K562 treated with DMSO at 1 percent for 4 hours (cell line): ENCODE data around the gene RPP14. TPM values are rescaled to one million over a fixed set of nuclear protein-coding genes. Genes with fewer than 3 reads are reported as not detected.

Experiments used
- total RNA-seq: library from RNA; unstranded; fragments of 300-600 nt; gene quantifications from 2 replicates; pipeline ENCODE4 v1.2.3, GENCODE V29; 2022; ENCODE audit not compliant: insufficient read depth

Gene RPP14
- 4.6 and 7.3 TPM in 2 replicates for total RNA-seq

GRCh38 chr3:58305882-58306711 is at the start of gene RPP14, which contains the start of gene HTD2:
Gene RPP14 (plus strand): TSS chr3:58306245. CDS start chr3:58310330, 4,085 bp downstream.
Gene HTD2 (plus strand): TSS chr3:58306520. CDS start chr3:58317614, 11,094 bp downstream.

GRCh38 chr3:58332575-58333188 is 26.6 kb downstream of the RPP14 start, which contains the start of gene PXK:
Gene PXK (plus strand): TSS chr3:58332892. CDS start chr3:58332989, 97 bp downstream.

Other genes with a start within 250 kb of the RPP14 start
- not detected in 2 replicates for gene DNASE1L3, start 95.3 kb upstream of the RPP14 start, total RNA-seq
- gene ABHD6, start 68.5 kb upstream of the RPP14 start, total RNA-seq = 5.4 and 6.5 TPM in 2 replicates
- 3.3 and 4.0 TPM in 2 replicates for gene HTD2, start 275 bp downstream of the RPP14 start, total RNA-seq
- gene PXK, start 26.6 kb downstream of the RPP14 start, total RNA-seq = 12.6 and 14.6 TPM in 2 replicates
- 40.8 and 42.6 TPM in 2 replicates for gene PDHB, start 127.6 kb downstream of the RPP14 start, total RNA-seq
- gene KCTD6, start 185.9 kb downstream of the RPP14 start, total RNA-seq = 3.1 and 4.7 TPM in 2 replicates
- gene ACOX2, start 230.9 kb downstream of the RPP14 start, total RNA-seq = not detected in 2 replicates